ENCODE results near the gene DAAM2. TPM values are rescaled to one million over a fixed set of nuclear protein-coding genes. Genes with fewer than 3 reads are reported as not detected.

Gene DAAM2
- total RNA-seq, 2 donors from 2014 or later = 33.9 to 62.7 TPM

Other genes with a start within 250 kb of the DAAM2 start
- gene KIF6, start 67.0 kb upstream of the DAAM2 start, total RNA-seq = under 1 TPM; 0.14 to 0.46 TPM
- gene MOCS1, start 142.1 kb downstream of the DAAM2 start, total RNA-seq = 10 to 100 TPM; 18.3 to 27.3 TPM